ENCODE measurements around the gene LSM4. TPM values are rescaled to one million over a fixed set of nuclear protein-coding genes. Genes with fewer than 3 reads are reported as not detected.

Gene LSM4
- total and polyA plus RNA-seq, 2 of the 4 experiments (the other 2 are of a cell fraction), result 44.8 to 118 TPM

DNA sequence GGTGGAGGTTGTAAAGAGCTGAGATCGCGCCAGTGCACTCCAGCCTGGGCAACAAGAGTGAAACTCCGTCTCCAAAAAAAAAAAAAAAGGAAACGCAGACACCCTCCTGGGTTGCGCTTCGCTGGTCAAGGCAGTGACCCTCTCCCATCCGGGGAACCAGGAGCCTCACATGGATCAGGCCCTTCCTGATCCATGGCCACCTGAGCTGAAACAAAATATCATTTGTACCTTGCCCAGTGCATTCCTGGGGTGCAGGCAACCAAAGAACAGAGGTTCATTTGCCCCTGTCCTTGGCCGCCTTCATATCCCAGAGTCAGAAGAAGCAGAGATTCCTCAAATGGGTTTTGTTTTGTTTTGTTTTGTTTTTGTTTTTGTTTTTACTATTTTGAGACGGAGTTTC lies 8.0 kb upstream of the LSM4 start:
- H3K9ac ChIP-seq (ENCODE audit: low read depth, low read length), result no peak overlapping the region
- H2BK15ac ChIP-seq (ENCODE audit: low read depth, low read length), result no peak overlapping the region
- no peak overlapping the region for H2AK5ac ChIP-seq (ENCODE audit: low read depth, low read length)
- no peak overlapping the region for H4K91ac ChIP-seq (ENCODE audit: insufficient read depth, low read depth, low read length)
- H3K4me1 ChIP-seq (ENCODE audit: control insufficient read depth, insufficient read depth, low read length), result peaks cover 3% of the 10 kb centered on the region
- H2AK9ac ChIP-seq (replicated peaks; ENCODE audit: low read depth, low read length, poor library complexity), result no peak overlapping the region
- no peak overlapping the region for H3K14ac ChIP-seq (replicated peaks; ENCODE audit: low read depth, low read length)
- no CpG with 5 or more reads among the region's 9 CpGs for WGBS, 2 experiments (ENCODE audit: extremely low coverage in 2 of 2, insufficient read length in 1 of 2)
- H3K36me3 ChIP-seq (ENCODE audit: control insufficient read depth, insufficient read depth, low read length), result no peaks in the 10 kb centered on the region
- POLR2A ChIA-PET (ENCODE audit: unreplicated experiment), result interaction anchor here (0.6 kb wide), 1 partner anchor 49 kb away, joined by 3 read pairs; the partner anchor contains the start of gene JUND
- DNase-seq, result no peak
- no peak overlapping the region for H2BK20ac ChIP-seq (ENCODE audit: low read depth, low read length)
- no peak overlapping the region for H4K8ac ChIP-seq (ENCODE audit: low read depth in 2 of 2, low read length in 2 of 2)
- no peak for TF ChIP-seq FOS (IDR thresholded peaks at IDR 0.05; ENCODE audit: low read depth, low read length)
- TF ChIP-seq RAD21 (IDR thresholded peaks at IDR 0.05; ENCODE audit: low read length), result no peak
- TF ChIP-seq, protein P1, sequence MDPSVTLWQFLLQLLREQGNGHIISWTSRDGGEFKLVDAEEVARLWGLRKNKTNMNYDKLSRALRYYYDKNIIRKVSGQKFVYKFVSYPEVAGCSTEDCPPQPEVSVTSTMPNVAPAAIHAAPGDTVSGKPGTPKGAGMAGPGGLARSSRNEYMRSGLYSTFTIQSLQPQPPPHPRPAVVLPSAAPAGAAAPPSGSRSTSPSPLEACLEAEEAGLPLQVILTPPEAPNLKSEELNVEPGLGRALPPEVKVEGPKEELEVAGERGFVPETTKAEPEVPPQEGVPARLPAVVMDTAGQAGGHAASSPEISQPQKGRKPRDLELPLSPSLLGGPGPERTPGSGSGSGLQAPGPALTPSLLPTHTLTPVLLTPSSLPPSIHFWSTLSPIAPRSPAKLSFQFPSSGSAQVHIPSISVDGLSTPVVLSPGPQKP (IDR thresholded peaks at IDR 0.05; ENCODE audit: borderline replicate concordance, low read depth, low read length), result no peak
- TF ChIP-seq RFX5 (IDR thresholded peaks at IDR 0.05; ENCODE audit: low read depth, low read length), result no peak
- TF ChIP-seq POLR2A (IDR thresholded peaks at IDR 0.05; ENCODE audit: low read depth, low read length), result no peak
- TF ChIP-seq CEBPB (IDR thresholded peaks at IDR 0.05; ENCODE audit: low read depth, low read length), result no peak
- no peak for TF ChIP-seq CHD1 (IDR thresholded peaks at IDR 0.05; ENCODE audit: low read depth, low read length)
- TF ChIP-seq MXI1 (IDR thresholded peaks at IDR 0.05; ENCODE audit: borderline replicate concordance, low read depth, low read length), result no peak
- no peak for TF ChIP-seq BHLHE40 (IDR thresholded peaks at IDR 0.05; ENCODE audit: low read depth, low read length)
- TF ChIP-seq RCOR1 (IDR thresholded peaks at IDR 0.05; ENCODE audit: insufficient replicate concordance, low read length), result no peak
- TF ChIP-seq MAFK (IDR thresholded peaks at IDR 0.05; ENCODE audit: low read depth, low read length), result no peak
- no peak for TF ChIP-seq SMC3 (IDR thresholded peaks at IDR 0.05; ENCODE audit: low read depth, low read length)
- no peak for TF ChIP-seq MAZ (IDR thresholded peaks at IDR 0.05; ENCODE audit: borderline replicate concordance, low read depth, low read length)
- TF ChIP-seq NFE2L2 (IDR thresholded peaks at IDR 0.05; ENCODE audit: low read depth, low read length), result no peak
- ATAC-seq (ENCODE audit: low read depth), result no peak
- H3K4ac ChIP-seq (ENCODE audit: low read depth, low read length), result no peak overlapping the region
- no peak overlapping the region for H4K5ac ChIP-seq (ENCODE audit: low read depth, low read length)
- H3K4me3 ChIP-seq (ENCODE audit: insufficient read depth, low read depth, low read length), result no peak overlapping the region
- H4K20me1 ChIP-seq (ENCODE audit: insufficient read depth, low read length), result no peaks in the 10 kb centered on the region
- H3K79me1 ChIP-seq (ENCODE audit: low read depth in 1 of 2, low read length in 2 of 2), result peaks cover 0 to 4% of the 10 kb centered on the region in 2 experiments; a peak in 1 of 4 replicates
- dilution Hi-C loops (cut with HindIII; ENCODE audit: low sequenced_read_pairs, unreplicated experiment) (no loop called here), in situ Hi-C loops (cut with MboI; ENCODE audit: low sequenced_read_pairs) (no loop called here), intact Hi-C loops (cut with micrococcal nuclease) (no loop called here)
- H3K27ac ChIP-seq (ENCODE audit: insufficient read depth, low read length), result no peak overlapping the region
- H3K27me3 ChIP-seq (ENCODE audit: control insufficient read depth, insufficient read depth, low read length), result no peaks in the 10 kb centered on the region; the same call in 1 of the 2 replicates
- BruUV-seq (replicated peaks), result no TSS peak
- no peak overlapping the region for H3K23ac ChIP-seq (ENCODE audit: low read depth, low read length)
- H3K9me3 ChIP-seq (ENCODE audit: control insufficient read depth, insufficient read depth, low read length), result no peaks in the 10 kb centered on the region
- no peak overlapping the region for H2BK5ac ChIP-seq (ENCODE audit: low read depth, low read length, poor library complexity, severe bottlenecking)
- no peak overlapping the region for H2AFZ ChIP-seq (replicated peaks; ENCODE audit: low read length, poor library complexity)
- no peak overlapping the region for H3K18ac ChIP-seq (ENCODE audit: low read depth, low read length)
- H3K4me2 ChIP-seq (ENCODE audit: low read depth, low read length), result no peak overlapping the region
- H3K56ac ChIP-seq (ENCODE audit: extremely low read depth, insufficient read depth, low read length), result no peak overlapping the region
- no peak overlapping the region for H2BK120ac ChIP-seq (ENCODE audit: low read depth, low read length)
- CTCF ChIA-PET, result interaction anchor here (3.9 kb wide), 1 partner anchor 51 kb away, joined by 39 read pairs; the partner anchor contains the start of gene JUND
- 0 out of 2 replicates have a peak, but pooled peaks cover 6% of the 10 kb centered on the region for H3K9me1 ChIP-seq (ENCODE audit: insufficient read depth, low read length)

All from IMR-90 (cell line).